ENCODE measurements around the gene GRIA1. TPM values are rescaled to one million over a fixed set of nuclear protein-coding genes. Genes with fewer than 3 reads are reported as not detected.

Gene GRIA1
- total and polyA plus RNA-seq, 2 donors (not counting 1 experiment from before 2014, with no cell fraction given), result not detected

GRCh38 chr5:153661897-153662296, 171.4 kb downstream of the GRIA1 start:
- TF ChIP-seq EZH2 (IDR thresholded peaks at IDR 0.05; ENCODE audit: borderline replicate concordance, insufficient read depth, low read depth, low read length, poor library complexity, severe bottlenecking), result no peak
- TF ChIP-seq, protein P1, sequence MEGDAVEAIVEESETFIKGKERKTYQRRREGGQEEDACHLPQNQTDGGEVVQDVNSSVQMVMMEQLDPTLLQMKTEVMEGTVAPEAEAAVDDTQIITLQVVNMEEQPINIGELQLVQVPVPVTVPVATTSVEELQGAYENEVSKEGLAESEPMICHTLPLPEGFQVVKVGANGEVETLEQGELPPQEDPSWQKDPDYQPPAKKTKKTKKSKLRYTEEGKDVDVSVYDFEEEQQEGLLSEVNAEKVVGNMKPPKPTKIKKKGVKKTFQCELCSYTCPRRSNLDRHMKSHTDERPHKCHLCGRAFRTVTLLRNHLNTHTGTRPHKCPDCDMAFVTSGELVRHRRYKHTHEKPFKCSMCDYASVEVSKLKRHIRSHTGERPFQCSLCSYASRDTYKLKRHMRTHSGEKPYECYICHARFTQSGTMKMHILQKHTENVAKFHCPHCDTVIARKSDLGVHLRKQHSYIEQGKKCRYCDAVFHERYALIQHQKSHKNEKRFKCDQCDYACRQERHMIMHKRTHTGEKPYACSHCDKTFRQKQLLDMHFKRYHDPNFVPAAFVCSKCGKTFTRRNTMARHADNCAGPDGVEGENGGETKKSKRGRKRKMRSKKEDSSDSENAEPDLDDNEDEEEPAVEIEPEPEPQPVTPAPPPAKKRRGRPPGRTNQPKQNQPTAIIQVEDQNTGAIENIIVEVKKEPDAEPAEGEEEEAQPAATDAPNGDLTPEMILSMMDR (IDR thresholded peaks at IDR 0.05), result no peak
- Mint-ChIP-seq H3K27me3 (no peaks in the 10 kb centered on the region), H3K9me3 (ENCODE audit: insufficient read depth) (no peaks in the 10 kb centered on the region), H3K27ac (no peak overlapping the region), H3K4me1 (no peaks in the 10 kb centered on the region), H3K4me3 (no peak overlapping the region)
- Histone ChIP-seq H3K4me1 (ENCODE audit: control insufficient read depth in 2 of 2, insufficient read depth in 2 of 2, low read length in 2 of 2) (no peaks in the 10 kb centered on the region), H3K36me3 (replicated peaks in 1 of 2; ENCODE audit: control extremely low read depth in 1 of 2, control insufficient read depth in 1 of 2, extremely low read depth in 1 of 2, insufficient read depth in 2 of 2, low read length in 1 of 2) (no peaks in the 10 kb centered on the region), H3K9ac (ENCODE audit: low read length) (no peak overlapping the region), H3K4me2 (replicated peaks; ENCODE audit: low read depth, low read length, poor library complexity, severe bottlenecking) (no peak overlapping the region), H3K79me2 (ENCODE audit: control insufficient read depth, insufficient read depth, low read length) (no peaks in the 10 kb centered on the region), H3K4me3 (ENCODE audit: control extremely low read depth in 1 of 5, extremely low read depth in 1 of 5, insufficient read depth in 1 of 5, low read depth in 2 of 5, low read length in 4 of 5) (no peak overlapping the region), H3K27me3 (replicated peaks in 1 of 4; ENCODE audit: control extremely low read depth in 1 of 4, control insufficient read depth in 3 of 4, insufficient read depth in 4 of 4, low read length in 3 of 4) (no peaks in the 10 kb centered on the region), H4K20me1 (ENCODE audit: control insufficient read depth, insufficient read depth, low read length, poor library complexity, severe bottlenecking) (no peaks in the 10 kb centered on the region), H2AFZ (ENCODE audit: insufficient read depth, low read depth, low read length, poor library complexity, severe bottlenecking) (no peak overlapping the region), H3K9me3 (ENCODE audit: control extremely low read depth in 1 of 3, control insufficient read depth in 2 of 3, insufficient read depth in 1 of 3, low read length in 2 of 3) (no peaks in the 10 kb centered on the region), H3K27ac (ENCODE audit: low read length in 2 of 2) (no peak overlapping the region)
- ATAC-seq (ENCODE audit: low read depth) (no peak), DNase-seq (no peak)
- WGBS (ENCODE audit: insufficient coverage), result 88% methylated on average over 2 of the region's 2 CpGs
- intact Hi-C loops (cut with micrococcal nuclease), result no loop called here
- ChIA-PET CTCF (no interaction called here), POLR2A (no interaction called here)

- Histone ChIP-seq H3K36me3 (replicated peaks in 1 of 2; ENCODE audit: control extremely low read depth in 1 of 2, control insufficient read depth in 1 of 2, extremely low read depth in 1 of 2, insufficient read depth in 2 of 2, low read length in 1 of 2) (no peaks in the 10 kb centered on the region), H3K79me2 (ENCODE audit: control insufficient read depth, insufficient read depth, low read length) (no peaks in the 10 kb centered on the region), H3K9ac (ENCODE audit: low read length) (no peak overlapping the region), H4K20me1 (ENCODE audit: control insufficient read depth, insufficient read depth, low read length, poor library complexity, severe bottlenecking) (no peaks in the 10 kb centered on the region), H3K27me3 (replicated peaks in 1 of 4; ENCODE audit: control extremely low read depth in 1 of 4, control insufficient read depth in 3 of 4, insufficient read depth in 4 of 4, low read length in 3 of 4) (no peaks in the 10 kb centered on the region), H3K4me3 (ENCODE audit: control extremely low read depth in 1 of 5, extremely low read depth in 1 of 5, insufficient read depth in 1 of 5, low read depth in 2 of 5, low read length in 4 of 5) (no peak overlapping the region), H3K27ac (ENCODE audit: low read length in 2 of 2) (no peak overlapping the region), H2AFZ (ENCODE audit: insufficient read depth, low read depth, low read length, poor library complexity, severe bottlenecking) (no peak overlapping the region), H3K9me3 (ENCODE audit: control extremely low read depth in 1 of 3, control insufficient read depth in 2 of 3, insufficient read depth in 1 of 3, low read length in 2 of 3) (no peaks in the 10 kb centered on the region), H3K4me1 (ENCODE audit: control insufficient read depth in 2 of 2, insufficient read depth in 2 of 2, low read length in 2 of 2) (no peaks in the 10 kb centered on the region), H3K4me2 (replicated peaks; ENCODE audit: low read depth, low read length, poor library complexity, severe bottlenecking) (no peak overlapping the region)
- no peak for ATAC-seq (ENCODE audit: low read depth)
- 100% methylated on average over 1 of the region's 1 CpG for WGBS (ENCODE audit: insufficient coverage)
- no peak overlapping the region for H3K4me3 Mint-ChIP-seq
- no peaks in the 10 kb centered on the region for H3K4me1 Mint-ChIP-seq
- ChIA-PET POLR2A (no interaction called here), CTCF (no interaction called here)
- TF ChIP-seq, protein P1 (IDR thresholded peaks at IDR 0.05), result no peak
- no peak for TF ChIP-seq EZH2 (IDR thresholded peaks at IDR 0.05; ENCODE audit: borderline replicate concordance, insufficient read depth, low read depth, low read length, poor library complexity, severe bottlenecking)
- DNase-seq, result no peak
- H3K27me3 Mint-ChIP-seq, result no peaks in the 10 kb centered on the region
- intact Hi-C loops (cut with micrococcal nuclease), result no loop called here
- no peaks in the 10 kb centered on the region for H3K9me3 Mint-ChIP-seq (ENCODE audit: insufficient read depth)
- no peak overlapping the region for H3K27ac Mint-ChIP-seq
Observed at GRCh38 chr5:153670101-153670500, 179.6 kb downstream of the GRIA1 start.

All from B cell (primary cell).